GM18951 (cell line): Measurements from ENCODE around the gene CIBAR2.

Experiments used
- POLR2A ChIP-seq: IDR thresholded peaks from 4 replicates; pipeline ENCODE4 v1.6.1; 2011; ENCODE audit warnings: mild to moderate bottlenecking; ENCODE audit not compliant: insufficient read length, insufficient read depth; ENCODE audit errors: extremely low read depth
- in situ Hi-C: fragments of 300-500 bp; cut with MboI; formaldehyde crosslinking; loops from one replicate; pipeline ENCODE4 v1.12.0; 2022; ENCODE audit warnings: low sequenced_read_pairs, mixed read lengths, inconsistent platforms; ENCODE audit not compliant: unreplicated experiment

The CIBAR2 gene

GRCh38 chr16:85150331-85150940 lies 38.2 kb upstream of the CIBAR2 start:
- no peak for TF ChIP-seq POLR2A

GRCh38 chr16:85149776-85150175 lies 37.5 kb upstream of the CIBAR2 start:
- no peak for TF ChIP-seq POLR2A
- in situ Hi-C loops, result no loop called here

More at GRCh38 chr16:85150331-85150940, 38.2 kb upstream of the CIBAR2 start:
- in situ Hi-C loops, result no loop called here

- no peak for TF ChIP-seq POLR2A
- in situ Hi-C loops, result no loop called here
Measured at GRCh38 chr16:85148931-85149330, 36.7 kb upstream of the CIBAR2 start.

- in situ Hi-C loops, result no loop called here
- TF ChIP-seq POLR2A, result no peak
Measured at GRCh38 chr16:85146922-85147651, 34.8 kb upstream of the CIBAR2 start.

- no peak for TF ChIP-seq POLR2A
- in situ Hi-C loops, result no loop called here
Measured at GRCh38 chr16:85146532-85146797, 34.2 kb upstream of the CIBAR2 start.

DNA sequence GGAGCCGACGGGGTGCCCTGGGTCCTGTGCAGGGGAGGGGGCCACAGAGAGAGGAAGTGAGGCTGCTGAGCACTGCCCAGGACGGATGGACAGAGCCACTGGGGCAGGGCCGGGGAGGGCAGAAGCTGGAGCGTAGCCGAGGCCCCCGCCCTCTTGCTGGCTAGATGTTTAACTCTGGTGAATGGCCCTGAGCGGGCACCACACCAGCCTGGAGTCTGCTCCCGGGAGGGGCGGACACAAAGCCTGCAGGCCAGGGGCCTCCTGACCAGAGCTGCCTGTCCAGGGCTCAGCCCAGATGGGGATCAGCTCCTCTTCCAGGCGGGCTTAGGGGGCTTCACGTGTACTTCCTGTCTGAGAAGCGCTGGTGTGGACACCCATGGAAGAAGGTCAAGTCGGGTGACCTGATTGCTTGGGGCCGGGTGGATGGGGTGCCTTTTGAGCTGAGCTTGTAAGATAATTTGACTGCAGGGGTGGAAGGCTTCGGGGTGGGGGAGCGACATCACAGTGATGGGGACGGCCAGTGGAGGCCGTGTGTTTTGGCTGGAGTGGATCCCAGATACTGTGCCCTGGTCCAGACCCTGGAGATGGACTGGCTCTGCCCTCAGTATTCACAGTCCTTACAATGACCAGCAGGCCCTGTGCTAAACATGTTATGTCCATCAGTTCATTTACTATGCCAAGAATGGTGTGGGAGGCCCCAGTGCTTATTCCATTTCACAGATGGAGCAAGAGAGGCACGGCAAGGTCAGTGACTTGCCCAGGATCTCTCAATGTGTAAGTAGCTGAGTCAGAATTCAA lies 33.7 kb upstream of the CIBAR2 start:
- TF ChIP-seq POLR2A, result no peak
- in situ Hi-C loops, result no loop called here

DNA sequence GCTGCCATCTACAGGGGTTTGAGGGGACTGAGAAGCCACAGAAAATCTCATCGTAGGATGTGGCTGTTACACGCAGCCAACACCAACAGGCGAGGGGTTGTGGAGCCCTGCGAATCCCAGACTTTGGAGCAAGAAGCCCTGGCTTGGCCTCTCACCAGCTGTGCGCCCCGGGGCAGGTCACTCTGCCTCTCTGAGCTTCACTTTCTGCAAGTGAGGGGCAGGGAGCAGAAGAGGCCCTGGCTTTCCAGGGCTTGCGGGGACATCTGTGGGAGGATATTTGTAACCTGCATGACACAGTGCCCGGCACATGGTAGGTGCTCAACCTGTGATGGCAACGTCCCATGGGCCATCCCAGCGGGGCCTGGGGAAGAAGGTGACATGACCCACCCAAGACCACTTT lies 32.9 kb upstream of the CIBAR2 start:
- no peak for TF ChIP-seq POLR2A

GRCh38 chr16:85144026-85144915 lies 32.0 kb upstream of the CIBAR2 start:
- in situ Hi-C loops, result no loop called here

More for the DNA sequence above, 32.9 kb upstream of the CIBAR2 start:
- in situ Hi-C loops, result no loop called here

DNA sequence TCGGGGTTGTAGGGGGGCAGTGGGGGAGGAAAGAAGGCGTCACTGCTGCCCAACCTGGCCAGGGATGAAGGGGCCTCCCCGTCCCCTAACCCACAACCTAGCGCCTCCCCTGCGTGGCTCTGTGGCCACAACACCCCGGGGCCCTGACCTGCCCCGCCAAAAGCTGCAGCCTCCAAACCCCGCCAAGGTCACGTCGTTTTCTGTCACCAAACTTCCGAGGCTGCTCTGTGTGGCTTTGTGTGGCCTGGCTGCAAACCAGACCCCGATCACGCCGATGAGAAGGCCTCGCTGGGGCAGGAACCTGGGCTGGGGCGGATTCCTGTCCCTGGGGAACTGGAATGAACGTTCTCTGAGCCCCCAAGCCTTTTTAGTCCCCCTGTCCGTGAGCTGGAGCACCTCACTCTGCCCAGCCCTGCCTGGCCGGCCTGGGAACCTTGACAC lies 30.5 kb upstream of the CIBAR2 start:
- in situ Hi-C loops, result no loop called here
- no peak for TF ChIP-seq POLR2A

More at GRCh38 chr16:85144026-85144915, 32.0 kb upstream of the CIBAR2 start:
- no peak for TF ChIP-seq POLR2A

DNA sequence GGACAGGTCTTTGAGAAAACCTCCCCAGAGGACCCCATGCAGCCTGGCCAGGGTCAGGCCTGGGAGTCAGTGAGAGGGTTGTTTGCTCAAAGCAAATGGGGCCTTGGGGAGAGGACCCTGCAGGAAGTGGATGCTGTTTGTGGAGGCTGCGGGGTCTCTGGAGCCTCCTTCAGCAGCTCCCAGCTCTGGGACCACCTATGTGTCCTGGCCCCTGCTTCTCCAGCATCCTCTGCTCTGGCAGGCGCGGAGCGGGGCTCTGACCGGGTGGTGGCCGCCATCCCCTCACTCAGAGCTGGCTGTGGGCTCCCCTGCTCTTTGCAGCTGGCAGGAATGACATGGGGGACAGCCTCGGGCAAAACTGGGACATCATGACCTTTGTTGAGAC lies 29.8 kb upstream of the CIBAR2 start:
- TF ChIP-seq POLR2A, result no peak

GRCh38 chr16:85141491-85142128 lies 29.3 kb upstream of the CIBAR2 start:
- no peak for TF ChIP-seq POLR2A
- in situ Hi-C loops, result no loop called here

More for the DNA sequence above, 29.8 kb upstream of the CIBAR2 start:
- in situ Hi-C loops, result no loop called here

- in situ Hi-C loops, result no loop called here
Measured at GRCh38 chr16:85140455-85141012, 28.3 kb upstream of the CIBAR2 start.

More at GRCh38 chr16:85140455-85141012, 28.3 kb upstream of the CIBAR2 start:
- TF ChIP-seq POLR2A, result no peak
